H1 (cell line): ENCODE measurements around the gene CNTN5. TPM values are rescaled to one million over a fixed set of nuclear protein-coding genes. Genes with fewer than 3 reads are reported as not detected.

ENCODE experiments used
- SUZ12 ChIP-seq: fragments of 200-600 bp; sonication (generic); IDR thresholded peaks from 2 replicates; pipeline ENCODE4 v1.6.1; 2012; ENCODE audit warnings: mild to moderate bottlenecking, inconsistent platforms, low read length, moderate library complexity, mixed read lengths
- polyA plus RNA-seq, 7 experiments: library from polyadenylated mRNA; depleted of rRNA in 3 of 7; stranded (reverse) in 5 of 7; unstranded in 2 of 7; fragments of >200 nt in 5 of 7; fragments of 200-250 nt in 2 of 7; gene quantifications; 1 replicate in 5 of 7; 2 replicates in 1 of 7; 4 replicates in 1 of 7; pipeline versions ENCODE4 v1.2.1 to v1.2.3, GENCODE V29; 2011 to 2013; ENCODE audit warnings: missing spikeins in 2 of 7, mixed read lengths in 2 of 7
- total RNA-seq: library from RNA; stranded (reverse); fragmentation: NEBNext Ultra II Directional; extraction: Animal tissue kit (Norgen Biotek cat#: 25700); gene quantifications from 2 replicates; pipeline ENCODE4 v1.2.1, GENCODE V29; 2021

CNTN5 gene
- total and polyA plus RNA-seq, 2 of the 8 experiments (the other 6 are each of a cell fraction or from before 2014, with no cell fraction given) = not detected

- no peak for TF ChIP-seq SUZ12
Measured at GRCh38 chr11:99555486-99555885, 534.7 kb downstream of the CNTN5 start (continued).
